Body of pancreas (tissue), 4 donors: ENCODE results near the gene ITGBL1.

Experiments used
- CTCF ChIP-seq, 7 experiments: fragments of 450-650 bp in 4 of 7; fragments of 200-600 bp in 3 of 7; sonication (generic) in 3 of 7; IDR thresholded peaks; one replicate each; pipeline ENCODE4 v1.5.1; 2016 to 2019; ENCODE audit warnings: antibody characterized with exemption in 7 of 7
- POLR2A ChIP-seq, 3 donors: fragments of 450-650 bp; IDR thresholded peaks; one replicate each; pipeline ENCODE4 v1.6.1; 2016; ENCODE audit warnings: antibody characterized with exemption in 3 of 3, mild to moderate bottlenecking in 2 of 3

- TF ChIP-seq CTCF (IDR thresholded peaks at IDR 0.05): no peak
- no peak for TF ChIP-seq POLR2A (IDR thresholded peaks at IDR 0.05)
Observed at GRCh38 chr13:101730420-101731000, 278.0 kb downstream of the ITGBL1 start.
